ENCODE results near the gene MED12L. TPM values are rescaled to one million over a fixed set of nuclear protein-coding genes. Genes with fewer than 3 reads are reported as not detected.

The MED12L gene
- total and polyA plus RNA-seq, 10 of the 15 experiments (the other 5 are each of a cell fraction or from before 2014, with no cell fraction given) = 0.01 to 0.06 (median 0.03) TPM; not detected in 2

DNA sequence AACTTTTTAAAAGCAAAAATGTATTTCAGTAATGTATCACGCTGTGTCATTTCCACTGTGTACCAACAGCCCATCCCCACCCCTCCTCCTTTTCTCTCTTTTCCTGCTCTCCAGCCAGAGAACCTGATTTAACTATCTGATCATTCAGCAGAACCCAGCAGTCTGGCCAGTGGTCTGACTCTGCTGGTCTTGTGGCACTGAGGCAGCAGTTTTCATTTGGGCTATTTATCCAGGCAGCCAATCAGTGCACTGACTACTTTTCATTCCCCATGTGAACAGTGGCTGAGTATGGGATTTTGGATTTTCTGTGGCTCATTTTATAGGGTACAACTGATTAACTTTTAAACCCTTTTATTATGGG is 61.2 kb downstream of the MED12L start:
- ChIA-PET CTCF (interaction anchor here (1.0 to 2.8 kb wide), 10 partner anchors 10 to 425 kb away, joined by 3 to 11 read pairs (median 6); no protein-coding TSS in a partner anchor), POLR2A (no interaction called here), RAD21 (ENCODE audit: unreplicated experiment) (no interaction called here), SMC1A (ENCODE audit: uncharacterized antibody, unreplicated experiment) (interaction anchor here (0.9 to 1.5 kb wide), 2 partner anchors 10 to 425 kb away, joined by 3 to 4 read pairs; no protein-coding TSS in a partner anchor)
- Histone ChIP-seq H3K36me3 (ENCODE audit: control insufficient read depth in 2 of 2, insufficient read depth in 2 of 2, low read length in 1 of 2) (no peaks in the 10 kb centered on the region), H3K4me3 (no peak overlapping the region), H3K79me2 (ENCODE audit: control insufficient read depth, insufficient read depth, low read length) (no peaks in the 10 kb centered on the region), H3K4me2 (ENCODE audit: control insufficient read depth, insufficient read depth) (no peak overlapping the region), H3K27ac (ENCODE audit: control insufficient read depth, insufficient read depth) (no peak overlapping the region), H4K20me1 (ENCODE audit: control insufficient read depth, insufficient read depth) (no peaks in the 10 kb centered on the region), H3K9me3 (replicated peaks; ENCODE audit: control insufficient read depth, insufficient read depth, low read length) (no peaks in the 10 kb centered on the region), H3K9ac (ENCODE audit: control insufficient read depth, insufficient read depth, low read length) (no peak overlapping the region), H3K27me3 (replicated peaks in 1 of 2; ENCODE audit: control insufficient read depth in 2 of 2, insufficient read depth in 2 of 2, low read length in 1 of 2) (peaks cover 2 to 3% of the 10 kb centered on the region in 2 experiments; a peak in 3 of 4 replicates), H3K4me1 (ENCODE audit: control insufficient read depth, insufficient read depth, low read length) (no peaks in the 10 kb centered on the region), H2AFZ (ENCODE audit: control insufficient read depth, low read depth, low read length) (no peak overlapping the region)
- DNase-seq (ENCODE audit: low read depth, low spot score) = no peak
- WGBS (ENCODE audit: insufficient coverage, insufficient replicate concordance, low lambda C conversion rate, missing lambda C conversion rate) = 0% methylated on average over 1 of the region's 1 CpG
- no peak for ATAC-seq
- in situ Hi-C loops (cut with MboI) = loop anchor here (5.0 to 25.0 kb wide), 4 partner anchors 222 to 609 kb away; partner anchors contain the start of genes EIF2A and SERP1
- BruUV-seq (replicated peaks) = no TSS peak
- TF ChIP-seq EZH2 (IDR thresholded peaks at IDR 0.05; ENCODE audit: borderline replicate concordance, control insufficient read depth, low read depth, low read length) (no peak), BRCA1 (IDR thresholded peaks at IDR 0.05; ENCODE audit: low read depth, low read length) (no peak), RAD51 (IDR thresholded peaks at IDR 0.05) (no peak), E2F4 (IDR thresholded peaks at IDR 0.05; ENCODE audit: low read depth, low read length) (no peak), TAF1 (IDR thresholded peaks at IDR 0.05; ENCODE audit: borderline replicate concordance, low read depth, low read length) (no peak), SIN3A (IDR thresholded peaks at IDR 0.05; ENCODE audit: low read depth, low read length) (no peak), SMC3 (IDR thresholded peaks at IDR 0.05; ENCODE audit: borderline replicate concordance, low read length) (no peak), HCFC1 (IDR thresholded peaks at IDR 0.05; ENCODE audit: low read length) (no peak), REST (IDR thresholded peaks at IDR 0.05; ENCODE audit: low read depth, low read length) (no peak), SUPT20H (IDR thresholded peaks at IDR 0.05; ENCODE audit: borderline replicate concordance, control insufficient read depth, low read depth, low read length) (no peak), KLF5 (IDR thresholded peaks at IDR 0.05; ENCODE audit: partially characterized antibody) (no peak), JUND (IDR thresholded peaks at IDR 0.05; ENCODE audit: low read depth, low read length) (no peak), YBX1 (IDR thresholded peaks at IDR 0.05) (no peak), TCF3 (IDR thresholded peaks at IDR 0.05; ENCODE audit: borderline replicate concordance, insufficient read depth, low read depth, low read length) (no peak), LARP7 (IDR thresholded peaks at IDR 0.05) (no peak), NFYB (IDR thresholded peaks at IDR 0.05; ENCODE audit: insufficient read depth, low read depth, low read length) (no peak), STAT1 (conservative IDR thresholded peaks at IDR 0.05) (no peak), CREB1 (IDR thresholded peaks at IDR 0.05; ENCODE audit: low read depth) (no peak)
- intact Hi-C loops (cut with micrococcal nuclease; ENCODE audit: unreplicated experiment) = loop anchor here (1.0 to 5.0 kb wide), 5 partner anchors 79 to 619 kb away; no protein-coding TSS in a partner anchor
- no peak for FAIRE-seq

All from GM12878 (cell line).